PFSK-1 (cell line): ENCODE data around the gene ANO4.

Experiments used
- POLR2AphosphoS5 ChIP-seq: IDR thresholded peaks from 2 replicates; pipeline ENCODE4 v1.6.1; 2012; ENCODE audit warnings: low read depth, mild to moderate bottlenecking, control low read depth, low read length, moderate library complexity
- REST ChIP-seq, 2 experiments: IDR thresholded peaks; 2 replicates each; pipeline versions ENCODE4 v1.6.1 to v1.8.0; 2011 to 2012; ENCODE audit warnings: low read depth in 2 of 2, low read length in 2 of 2, control low read depth in 1 of 2, inconsistent platforms in 1 of 2, mild to moderate bottlenecking in 1 of 2, moderate library complexity in 1 of 2; ENCODE audit not compliant: insufficient read depth in 1 of 2
- TAF1 ChIP-seq: IDR thresholded peaks from 2 replicates; pipeline ENCODE4 v1.6.1; 2012; ENCODE audit warnings: low read length, control low read depth, borderline replicate concordance; ENCODE audit not compliant: insufficient read depth

GRCh38 chr12:100976735-100977134 lies 182.2 kb downstream of the ANO4 start:
- TF ChIP-seq REST (IDR thresholded peaks at IDR 0.05; ENCODE audit: insufficient read depth in 1 of 2, low read depth in 2 of 2, low read length in 2 of 2) (no peak), TAF1 (no peak), POLR2AphosphoS5 (no peak)
